SK-N-SH treated with all-trans-retinoic acid at 6 μM for 48 hours (cell line): ENCODE measurements around the gene FGF11.

Experiments used
- ATAC-seq: fragments of 200-7000 bp; cut with Tn5 transposase; 3 replicates; pipeline ENCODE4 v1.9.1; 2020; ENCODE audit warnings: mild to moderate bottlenecking, moderate library complexity
- ARNTL ChIP-seq: fragments of 450-650 bp; formaldehyde crosslinking; IDR thresholded peaks from 2 replicates; pipeline ENCODE4 v1.5.0; 2020; ENCODE audit warnings: low read depth, mild to moderate bottlenecking, moderate library complexity, borderline replicate concordance
- BACH2 ChIP-seq: fragments of 250-450 bp; sonication (Bioruptor Pico); IDR thresholded peaks from 2 replicates; pipeline ENCODE4 v1.9.0; 2021; ENCODE audit warnings: mild to moderate bottlenecking, borderline replicate concordance
- CREB5 ChIP-seq: fragments of 250-450 bp; sonication (Bioruptor Pico); IDR thresholded peaks from 2 replicates; pipeline ENCODE4 v1.5.1; 2020; ENCODE audit warnings: low read depth, mild to moderate bottlenecking, moderate library complexity
- CSDC2 ChIP-seq: fragments of 250-450 bp; sonication (Bioruptor Pico); IDR thresholded peaks from 2 replicates; pipeline ENCODE4 v1.5.0; 2020; ENCODE audit warnings: mild to moderate bottlenecking, moderate library complexity
- ESRRG ChIP-seq: fragments of 250-450 bp; sonication (Bioruptor Pico); IDR thresholded peaks from 2 replicates; pipeline ENCODE4 v1.6.1; 2021; ENCODE audit warnings: mild to moderate bottlenecking
- GLIS3 ChIP-seq: fragments of 250-450 bp; sonication (Bioruptor Pico); IDR thresholded peaks from 2 replicates; pipeline ENCODE4 v1.5.0; 2020; ENCODE audit warnings: mild to moderate bottlenecking, moderate library complexity
- ISL1 ChIP-seq: fragments of 250-450 bp; sonication (Bioruptor Pico); IDR thresholded peaks from 2 replicates; pipeline ENCODE4 v2.1.2; 2022; ENCODE audit warnings: mild to moderate bottlenecking, moderate library complexity
- OSR1 ChIP-seq: fragments of 250-450 bp; sonication (Bioruptor Pico); IDR thresholded peaks from 2 replicates; pipeline ENCODE4 v1.8.0; 2022; ENCODE audit warnings: moderate library complexity, mild to moderate bottlenecking, inconsistent platforms
- POU6F1 ChIP-seq: fragments of 250-450 bp; sonication (Bioruptor Pico); IDR thresholded peaks from 2 replicates; pipeline ENCODE4 v1.8.0; 2021; ENCODE audit warnings: low read depth, mild to moderate bottlenecking, moderate library complexity, borderline replicate concordance
- PPARA ChIP-seq: fragments of 250-450 bp; sonication (Bioruptor Pico); IDR thresholded peaks from 2 replicates; pipeline ENCODE4 v1.5.0; 2020; ENCODE audit warnings: mild to moderate bottlenecking, borderline replicate concordance
- SNAI2 ChIP-seq: fragments of 250-450 bp; sonication (Bioruptor Pico); IDR thresholded peaks from 2 replicates; pipeline ENCODE4 v1.5.0; 2020; ENCODE audit warnings: mild to moderate bottlenecking, moderate library complexity
- TCF4 ChIP-seq: fragments of 250-450 bp; sonication (Bioruptor Pico); IDR thresholded peaks from 2 replicates; pipeline ENCODE4 v1.8.0; 2021; ENCODE audit warnings: mild to moderate bottlenecking, moderate library complexity, borderline replicate concordance
- TOX ChIP-seq: fragments of 250-450 bp; sonication (Bioruptor Pico); IDR thresholded peaks from 2 replicates; pipeline ENCODE4 v1.8.0; 2021; ENCODE audit warnings: mild to moderate bottlenecking, moderate library complexity, borderline replicate concordance
- TSHZ2 ChIP-seq: fragments of 250-450 bp; sonication (Bioruptor Pico); IDR thresholded peaks from 2 replicates; pipeline ENCODE4 v1.5.0; 2020; ENCODE audit warnings: mild to moderate bottlenecking, moderate library complexity
- ZC3H10 ChIP-seq: fragments of 250-450 bp; sonication (Bioruptor Pico); IDR thresholded peaks from 2 replicates; pipeline ENCODE4 v1.5.1; 2021; ENCODE audit warnings: mild to moderate bottlenecking, moderate library complexity
- ZFP30 ChIP-seq: fragments of 450-650 bp; formaldehyde crosslinking; IDR thresholded peaks from 2 replicates; pipeline ENCODE4 v1.5.0; 2022; ENCODE audit warnings: mild to moderate bottlenecking, moderate library complexity
- ZNF565 ChIP-seq: fragments of 450-650 bp; formaldehyde crosslinking; conservative IDR thresholded peaks from 2 replicates; pipeline ENCODE4 v1.5.0; 2020; ENCODE audit warnings: low read depth, mild to moderate bottlenecking, moderate library complexity
- ZNF70 ChIP-seq: fragments of 450-650 bp; formaldehyde crosslinking; IDR thresholded peaks from 2 replicates; pipeline ENCODE4 v1.5.0; 2020; ENCODE audit warnings: mild to moderate bottlenecking, moderate library complexity
- ZNF8 ChIP-seq: fragments of 450-650 bp; formaldehyde crosslinking; IDR thresholded peaks from 2 replicates; pipeline ENCODE4 v1.5.0; 2020; ENCODE audit warnings: mild to moderate bottlenecking, moderate library complexity

Gene FGF11

GRCh38 chr17:7448461-7448860 is 9.1 kb downstream of the FGF11 start (continued):
- TF ChIP-seq TSHZ2 (no peak), POU6F1 (no peak), CSDC2 (CRISPR knock-in tag) (no peak), ZFP30 (CRISPR knock-in tag) (no peak), ESRRG (CRISPR knock-in tag) (no peak), SNAI2 (CRISPR knock-in tag) (no peak), ARNTL (CRISPR knock-in tag) (no peak), TOX (CRISPR knock-in tag) (no peak), ZNF70 (CRISPR knock-in tag) (no peak), ZNF565 (CRISPR knock-in tag) (no peak)

- TF ChIP-seq GLIS3 (CRISPR knock-in tag) (no peak), PPARA (CRISPR knock-in tag) (no peak), ARNTL (CRISPR knock-in tag) (no peak), ESRRG (CRISPR knock-in tag) (no peak), ZNF70 (CRISPR knock-in tag) (no peak), BACH2 (CRISPR knock-in tag) (no peak), TSHZ2 (no peak), ZNF8 (CRISPR knock-in tag) (no peak), CREB5 (CRISPR knock-in tag) (no peak), TOX (CRISPR knock-in tag) (no peak), TCF4 (CRISPR knock-in tag) (no peak), POU6F1 (no peak), OSR1 (CRISPR knock-in tag) (no peak), SNAI2 (CRISPR knock-in tag) (no peak), CSDC2 (CRISPR knock-in tag) (no peak), ZC3H10 (CRISPR knock-in tag) (no peak), ISL1 (CRISPR knock-in tag) (no peak)
- no peak for ATAC-seq
These were observed 20.7 kb downstream of the FGF11 start for GRCh38 chr17:7459961-7460545.
